HG03135 (cell line): Measurements from ENCODE around the gene DPY19L1.
"Not testable (repeated sequence)": the region's sequence is repeated elsewhere in the genome, so short reads cannot be mapped to it uniquely, and the experiment has no call there.

ENCODE experiments used
- ATAC-seq: cut with Tn5 transposase; IDR thresholded peaks from one replicate; pipeline ENCODE4 v1.9.1; 2021; ENCODE audit warnings: mild to moderate bottlenecking, moderate library complexity; ENCODE audit not compliant: unreplicated experiment

Gene DPY19L1

GRCh38 chr7:35037211-35037525 lies at the start of gene DPY19L1:
TSS of gene DPY19L1 (minus strand) at chr7:35037485. CDS start at chr7:35037394, 91 bp downstream.
- no peak for ATAC-seq

- not testable (repeated sequence) for ATAC-seq
These were observed 42.2 kb upstream of the DPY19L1 start for GRCh38 chr7:35079517-35079916.

GRCh38 chr7:35074008-35074407 lies 36.7 kb upstream of the DPY19L1 start:
- not testable (repeated sequence) for ATAC-seq

GRCh38 chr7:35072950-35073827 lies 35.9 kb upstream of the DPY19L1 start:
- ATAC-seq: peak; percentile 76

- ATAC-seq: not testable (repeated sequence)
These were observed 31.8 kb upstream of the DPY19L1 start for GRCh38 chr7:35069084-35069483.

- not testable (repeated sequence) for ATAC-seq
These were observed 28.1 kb upstream of the DPY19L1 start for GRCh38 chr7:35065382-35065781.

GRCh38 chr7:35058571-35058970 lies 21.3 kb upstream of the DPY19L1 start:
- ATAC-seq: not testable (repeated sequence)

- not testable (repeated sequence) for ATAC-seq
These were observed 20.5 kb upstream of the DPY19L1 start for GRCh38 chr7:35057505-35058451.

GRCh38 chr7:35055733-35056132 lies 18.4 kb upstream of the DPY19L1 start:
- not testable (repeated sequence) for ATAC-seq

GRCh38 chr7:35053488-35054175 lies 16.3 kb upstream of the DPY19L1 start:
- ATAC-seq: not testable (repeated sequence)

GRCh38 chr7:35048390-35048789 lies 11.1 kb upstream of the DPY19L1 start:
- ATAC-seq: not testable (repeated sequence)

- ATAC-seq: not testable (repeated sequence)
These were observed 10.6 kb upstream of the DPY19L1 start for GRCh38 chr7:35047912-35048305.

GRCh38 chr7:35047263-35047911 lies 10.1 kb upstream of the DPY19L1 start:
- not testable (repeated sequence) for ATAC-seq

- ATAC-seq: not testable (repeated sequence)
These were observed 6.0 kb upstream of the DPY19L1 start for GRCh38 chr7:35043301-35043700.

GRCh38 chr7:35040906-35041305 lies 3.6 kb upstream of the DPY19L1 start:
- ATAC-seq: no peak

GRCh38 chr7:35039343-35039742 lies 2.1 kb upstream of the DPY19L1 start:
- ATAC-seq: no peak

- ATAC-seq: no peak
These were observed 1.1 kb upstream of the DPY19L1 start for GRCh38 chr7:35038354-35038753.

- ATAC-seq: peak; percentile 86
These were observed 449 bp upstream of the DPY19L1 start for GRCh38 chr7:35037526-35038341.

GRCh38 chr7:35036361-35037171 lies 719 bp downstream of the DPY19L1 start:
- ATAC-seq: peak; percentile 22
